Measurements from ENCODE around the gene BABAM2.
"Not testable (repeated sequence)": the region's sequence is repeated elsewhere in the genome, so short reads cannot be mapped to it uniquely, and the experiment has no call there.

BABAM2 gene

DNA sequence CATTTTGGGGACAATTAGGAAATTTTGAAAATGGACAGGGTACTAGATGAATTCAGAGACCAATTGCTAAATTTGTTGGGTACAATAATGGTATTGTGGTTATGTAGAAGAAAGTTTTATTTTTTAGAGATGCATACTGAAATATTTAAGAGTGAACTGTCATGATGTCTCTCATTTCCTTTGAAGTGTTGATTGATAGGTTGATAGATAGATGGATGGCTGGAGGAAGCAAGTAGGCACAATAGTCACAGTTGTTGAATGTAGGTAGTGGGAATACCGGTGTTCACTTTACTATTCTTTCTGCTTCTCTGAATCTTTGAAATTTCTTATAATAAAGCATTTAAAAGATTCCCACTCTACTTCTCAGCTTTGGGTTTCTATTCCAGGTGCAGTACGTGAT is 350.4 kb downstream of the BABAM2 start:
- no peak overlapping the region for H3K4me2 ChIP-seq (ENCODE audit: low read length)
- no peaks in the 10 kb centered on the region for H3K27me3 ChIP-seq (ENCODE audit: control insufficient read depth, insufficient read depth, low read length)
- no peaks in the 10 kb centered on the region for H3K9me3 ChIP-seq (replicated peaks; ENCODE audit: low read length)
- H3K9ac ChIP-seq (ENCODE audit: low read depth, low read length), result no peak overlapping the region
- no peak overlapping the region for H3K4me3 ChIP-seq (ENCODE audit: low read length)
- H3K36me3 ChIP-seq (ENCODE audit: insufficient read depth, low read length), result no peaks in the 10 kb centered on the region
- no peaks in the 10 kb centered on the region for H3K4me1 ChIP-seq (ENCODE audit: control insufficient read depth, insufficient read depth, low read length)

- no peaks in the 10 kb centered on the region for H3K9me3 ChIP-seq (replicated peaks; ENCODE audit: low read length)
- no peaks in the 10 kb centered on the region for H3K36me3 ChIP-seq (ENCODE audit: insufficient read depth, low read length)
- H3K9ac ChIP-seq (ENCODE audit: low read depth, low read length), result no peak overlapping the region
- H3K27me3 ChIP-seq (ENCODE audit: control insufficient read depth, insufficient read depth, low read length), result no peaks in the 10 kb centered on the region
- H3K4me3 ChIP-seq (ENCODE audit: low read length), result no peak overlapping the region
- no peak overlapping the region for H3K4me2 ChIP-seq (ENCODE audit: low read length)
- peaks cover 17% of the 10 kb centered on the region for H3K4me1 ChIP-seq (ENCODE audit: control insufficient read depth, insufficient read depth, low read length)
Observed at GRCh38 chr2:28247290-28247689, 356.8 kb downstream of the BABAM2 start.

DNA sequence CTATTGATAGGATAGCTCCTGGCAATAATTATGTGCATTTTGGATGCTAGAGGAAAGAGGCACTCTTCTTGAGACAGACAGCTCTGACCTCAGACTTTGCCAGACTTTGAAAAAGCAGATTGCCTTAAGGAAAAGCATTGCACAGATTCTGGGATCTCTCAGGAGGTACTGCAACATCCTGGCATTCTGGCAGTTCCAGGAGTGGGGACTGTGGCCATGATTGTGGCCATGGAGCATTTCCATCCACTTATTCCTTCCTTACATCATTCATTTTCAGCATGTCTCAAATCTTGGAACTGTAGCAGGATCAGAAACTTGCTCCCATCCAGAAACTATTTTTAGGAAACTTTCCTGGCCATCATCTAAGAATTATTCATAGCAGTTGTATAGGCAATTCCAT is 357.2 kb downstream of the BABAM2 start:
- no peak overlapping the region for H3K9ac ChIP-seq (ENCODE audit: low read depth, low read length)
- no peaks in the 10 kb centered on the region for H3K9me3 ChIP-seq (replicated peaks; ENCODE audit: low read length)
- no peak overlapping the region for H3K4me3 ChIP-seq (ENCODE audit: low read length)
- no peak overlapping the region for H3K4me2 ChIP-seq (ENCODE audit: low read length)
- no peaks in the 10 kb centered on the region for H3K36me3 ChIP-seq (ENCODE audit: insufficient read depth, low read length)
- H3K4me1 ChIP-seq (ENCODE audit: control insufficient read depth, insufficient read depth, low read length), result peaks cover 17% of the 10 kb centered on the region
- H3K27me3 ChIP-seq (ENCODE audit: control insufficient read depth, insufficient read depth, low read length), result no peaks in the 10 kb centered on the region

GRCh38 chr2:28248511-28248910 is 358.0 kb downstream of the BABAM2 start:
- no peak overlapping the region for H3K4me2 ChIP-seq (ENCODE audit: low read length)
- no peak overlapping the region for H3K4me3 ChIP-seq (ENCODE audit: low read length)
- peaks cover 17% of the 10 kb centered on the region for H3K4me1 ChIP-seq (ENCODE audit: control insufficient read depth, insufficient read depth, low read length)
- H3K9me3 ChIP-seq (replicated peaks; ENCODE audit: low read length), result no peaks in the 10 kb centered on the region
- no peaks in the 10 kb centered on the region for H3K27me3 ChIP-seq (ENCODE audit: control insufficient read depth, insufficient read depth, low read length)
- no peaks in the 10 kb centered on the region for H3K36me3 ChIP-seq (ENCODE audit: insufficient read depth, low read length)
- H3K9ac ChIP-seq (ENCODE audit: low read depth, low read length), result no peak overlapping the region

DNA sequence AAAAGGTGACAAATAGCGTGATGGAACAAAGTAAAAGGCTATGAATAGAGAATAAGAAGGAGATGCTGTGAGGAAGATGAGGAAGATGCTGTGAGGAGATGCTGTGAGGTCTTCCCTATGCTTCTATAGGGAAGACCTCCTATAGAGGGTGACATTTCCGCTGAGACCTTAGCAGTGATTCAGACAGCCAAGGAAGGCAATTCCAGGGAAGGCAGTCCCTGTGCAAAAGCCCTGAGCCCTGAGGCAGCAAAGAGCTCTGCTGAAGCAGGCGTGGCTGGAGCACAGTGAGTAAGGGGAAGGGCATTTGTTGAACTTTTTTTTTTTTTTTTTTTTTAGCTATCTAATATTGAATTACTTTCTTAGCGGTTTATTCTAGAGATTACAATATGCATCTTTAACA is 359.5 kb downstream of the BABAM2 start:
- Histone ChIP-seq H3K9me3 (replicated peaks; ENCODE audit: low read length) (no peaks in the 10 kb centered on the region), H3K4me1 (ENCODE audit: control insufficient read depth, insufficient read depth, low read length) (peaks cover 17% of the 10 kb centered on the region), H3K4me3 (ENCODE audit: low read length) (no peak overlapping the region), H3K27me3 (ENCODE audit: control insufficient read depth, insufficient read depth, low read length) (no peaks in the 10 kb centered on the region), H3K9ac (ENCODE audit: low read depth, low read length) (no peak overlapping the region), H3K4me2 (ENCODE audit: low read length) (no peak overlapping the region), H3K36me3 (ENCODE audit: insufficient read depth, low read length) (no peaks in the 10 kb centered on the region)

DNA sequence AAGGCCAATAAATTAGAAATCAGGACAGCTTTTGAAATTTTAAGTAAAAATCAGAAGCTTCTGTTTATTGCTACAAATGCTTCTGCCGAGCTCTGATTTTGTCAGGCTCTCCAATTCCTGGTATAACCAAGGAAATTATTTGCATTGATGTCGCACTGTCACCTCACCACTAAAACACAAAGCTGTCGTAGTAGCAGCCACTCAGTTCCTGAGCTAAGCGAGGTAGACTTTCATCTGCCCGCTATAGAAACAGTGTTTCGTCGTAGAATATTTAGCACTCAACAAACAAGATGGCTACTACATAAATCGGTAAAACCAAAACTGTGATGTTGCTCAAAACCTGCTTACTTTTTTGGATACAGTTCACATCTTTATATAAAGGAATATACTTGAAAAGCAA is 360.8 kb downstream of the BABAM2 start:
- Histone ChIP-seq H3K27me3 (ENCODE audit: control insufficient read depth, insufficient read depth, low read length) (no peaks in the 10 kb centered on the region), H3K4me3 (ENCODE audit: low read length) (no peak overlapping the region), H3K9ac (ENCODE audit: low read depth, low read length) (no peak overlapping the region), H3K36me3 (ENCODE audit: insufficient read depth, low read length) (no peaks in the 10 kb centered on the region), H3K4me1 (ENCODE audit: control insufficient read depth, insufficient read depth, low read length) (peaks cover 17% of the 10 kb centered on the region), H3K4me2 (ENCODE audit: low read length) (no peak overlapping the region), H3K9me3 (replicated peaks; ENCODE audit: low read length) (no peaks in the 10 kb centered on the region)

DNA sequence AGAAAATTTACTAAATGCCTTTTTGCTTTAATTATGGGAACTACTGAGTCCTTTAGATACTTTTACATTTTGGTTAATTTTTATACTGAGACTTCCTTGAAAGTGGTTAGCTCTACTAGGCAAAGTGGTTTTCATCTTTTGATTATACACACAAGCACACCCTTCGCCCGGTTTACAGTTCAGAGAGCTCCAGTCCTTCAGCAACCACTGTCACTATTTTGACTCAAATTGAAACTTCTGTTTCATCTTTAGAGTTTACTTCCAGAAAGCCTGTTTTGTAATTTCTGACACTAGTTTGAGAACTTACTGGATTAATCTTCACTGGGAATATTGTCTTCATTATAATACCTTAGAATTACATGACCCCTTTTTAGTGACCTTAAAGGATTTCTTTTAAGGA is 361.8 kb downstream of the BABAM2 start:
- H3K4me3 ChIP-seq (ENCODE audit: low read length), result no peak overlapping the region
- peaks cover 16% of the 10 kb centered on the region for H3K4me1 ChIP-seq (ENCODE audit: control insufficient read depth, insufficient read depth, low read length)
- H3K4me2 ChIP-seq (ENCODE audit: low read length), result no peak overlapping the region
- no peaks in the 10 kb centered on the region for H3K27me3 ChIP-seq (ENCODE audit: control insufficient read depth, insufficient read depth, low read length)
- H3K36me3 ChIP-seq (ENCODE audit: insufficient read depth, low read length), result no peaks in the 10 kb centered on the region
- no peaks in the 10 kb centered on the region for H3K9me3 ChIP-seq (replicated peaks; ENCODE audit: low read length)
- no peak overlapping the region for H3K9ac ChIP-seq (ENCODE audit: low read depth, low read length)

DNA sequence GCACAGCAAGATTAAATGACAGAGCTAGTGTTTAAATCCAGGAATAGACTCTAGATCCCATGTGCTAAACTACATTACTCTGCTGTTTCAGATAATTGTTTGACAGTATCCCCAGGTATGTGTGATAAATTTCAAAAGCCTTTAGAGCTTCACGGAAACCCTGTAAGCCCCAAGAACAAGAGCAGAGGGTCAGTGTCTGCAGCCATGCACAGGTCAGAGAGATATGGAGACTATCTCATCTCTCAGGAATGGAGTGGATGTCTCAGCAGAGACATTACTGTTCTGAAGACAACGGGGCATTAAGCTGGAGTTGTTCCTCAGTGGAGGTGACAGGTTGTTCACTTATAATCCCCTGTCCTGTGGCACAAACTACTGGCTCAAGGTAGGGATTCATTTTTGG is 363.0 kb downstream of the BABAM2 start:
- H3K36me3 ChIP-seq (ENCODE audit: insufficient read depth, low read length), result no peaks in the 10 kb centered on the region
- H3K4me1 ChIP-seq (ENCODE audit: control insufficient read depth, insufficient read depth, low read length), result peaks cover 14% of the 10 kb centered on the region
- no peak overlapping the region for H3K4me2 ChIP-seq (ENCODE audit: low read length)
- no peaks in the 10 kb centered on the region for H3K27me3 ChIP-seq (ENCODE audit: control insufficient read depth, insufficient read depth, low read length)
- H3K9me3 ChIP-seq (replicated peaks; ENCODE audit: low read length), result no peaks in the 10 kb centered on the region
- no peak overlapping the region for H3K9ac ChIP-seq (ENCODE audit: low read depth, low read length)
- H3K4me3 ChIP-seq (ENCODE audit: low read length), result no peak overlapping the region

DNA sequence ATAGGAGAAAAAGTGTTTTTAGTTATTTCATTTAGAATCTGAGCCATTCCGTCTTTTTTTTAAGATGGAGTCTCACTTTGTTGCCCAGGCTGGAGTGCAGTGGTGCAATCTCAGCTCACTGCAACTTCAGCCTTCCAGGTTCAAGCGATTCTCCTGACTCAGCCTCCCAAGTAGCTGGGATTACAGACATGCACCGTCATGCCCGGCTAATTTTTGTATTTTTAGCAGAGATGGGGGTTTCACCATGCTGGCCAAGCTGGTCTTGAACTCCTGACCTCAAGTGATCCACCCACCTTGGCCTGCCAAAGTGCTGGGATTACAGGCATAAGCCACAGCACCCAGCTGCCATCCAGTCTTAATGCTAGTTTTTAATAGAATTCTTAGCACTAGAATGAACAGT is 364.7 kb downstream of the BABAM2 start:
- not testable (repeated sequence) for H3K4me3 ChIP-seq (ENCODE audit: low read length); H3K36me3 ChIP-seq (ENCODE audit: insufficient read depth, low read length); H3K4me1 ChIP-seq (ENCODE audit: control insufficient read depth, insufficient read depth, low read length); H3K27me3 ChIP-seq (ENCODE audit: control insufficient read depth, insufficient read depth, low read length); H3K9me3 ChIP-seq (replicated peaks; ENCODE audit: low read length); H3K9ac ChIP-seq (ENCODE audit: low read depth, low read length); H3K4me2 ChIP-seq (ENCODE audit: low read length)

GRCh38 chr2:28257182-28257581 is 366.7 kb downstream of the BABAM2 start:
- Histone ChIP-seq H3K4me2 (ENCODE audit: low read length) (no peak overlapping the region), H3K4me3 (ENCODE audit: low read length) (no peak overlapping the region), H3K27me3 (ENCODE audit: control insufficient read depth, insufficient read depth, low read length) (no peaks in the 10 kb centered on the region), H3K4me1 (ENCODE audit: control insufficient read depth, insufficient read depth, low read length) (no peaks in the 10 kb centered on the region), H3K9ac (ENCODE audit: low read depth, low read length) (no peak overlapping the region), H3K9me3 (replicated peaks; ENCODE audit: low read length) (no peaks in the 10 kb centered on the region), H3K36me3 (ENCODE audit: insufficient read depth, low read length) (peaks cover 3% of the 10 kb centered on the region)

GRCh38 chr2:28259226-28259625 is 368.7 kb downstream of the BABAM2 start:
- H3K9ac ChIP-seq (ENCODE audit: low read depth, low read length); H3K4me1 ChIP-seq (ENCODE audit: control insufficient read depth, insufficient read depth, low read length); H3K4me2 ChIP-seq (ENCODE audit: low read length); H3K27me3 ChIP-seq (ENCODE audit: control insufficient read depth, insufficient read depth, low read length); H3K36me3 ChIP-seq (ENCODE audit: insufficient read depth, low read length); H3K4me3 ChIP-seq (ENCODE audit: low read length); H3K9me3 ChIP-seq (replicated peaks; ENCODE audit: low read length): not testable (repeated sequence)

DNA sequence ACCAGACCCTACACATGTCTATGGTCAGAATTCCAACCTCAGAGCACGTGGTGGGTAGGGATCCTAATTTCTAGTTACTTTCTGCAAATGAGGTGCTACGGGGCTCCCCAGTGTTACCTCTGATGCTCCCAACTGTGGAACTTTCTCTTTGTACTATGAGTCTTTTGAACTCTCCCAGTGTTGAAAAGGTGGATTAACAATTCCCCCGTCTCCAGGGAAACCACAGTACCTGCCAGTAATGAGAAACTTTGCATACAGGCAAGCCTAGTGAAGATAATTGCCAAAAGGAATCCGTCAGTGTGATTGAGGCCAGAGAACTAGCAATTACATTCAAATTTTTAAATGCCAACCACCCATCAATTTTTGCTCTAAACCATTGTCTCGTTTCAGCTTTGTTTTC is 373.2 kb downstream of the BABAM2 start:
- peaks cover 3% of the 10 kb centered on the region for H3K36me3 ChIP-seq (ENCODE audit: insufficient read depth, low read length)
- H3K9ac ChIP-seq (ENCODE audit: low read depth, low read length), result no peak overlapping the region
- no peak overlapping the region for H3K4me2 ChIP-seq (ENCODE audit: low read length)
- H3K27me3 ChIP-seq (ENCODE audit: control insufficient read depth, insufficient read depth, low read length), result no peaks in the 10 kb centered on the region
- H3K4me3 ChIP-seq (ENCODE audit: low read length), result no peak overlapping the region
- H3K4me1 ChIP-seq (ENCODE audit: control insufficient read depth, insufficient read depth, low read length), result peaks cover 3% of the 10 kb centered on the region
- no peaks in the 10 kb centered on the region for H3K9me3 ChIP-seq (replicated peaks; ENCODE audit: low read length)

- Histone ChIP-seq H3K27me3 (ENCODE audit: control insufficient read depth, insufficient read depth, low read length) (no peaks in the 10 kb centered on the region), H3K4me2 (ENCODE audit: low read length) (no peak overlapping the region), H3K9ac (ENCODE audit: low read depth, low read length) (no peak overlapping the region), H3K36me3 (ENCODE audit: insufficient read depth, low read length) (no peaks in the 10 kb centered on the region), H3K4me3 (ENCODE audit: low read length) (no peak overlapping the region), H3K4me1 (ENCODE audit: control insufficient read depth, insufficient read depth, low read length) (peaks cover 24% of the 10 kb centered on the region), H3K9me3 (replicated peaks; ENCODE audit: low read length) (no peaks in the 10 kb centered on the region)
Observed at GRCh38 chr2:28267282-28267681, 376.8 kb downstream of the BABAM2 start.
